GM10248 (cell line): ENCODE measurements around the gene JOSD1.

Experiments used
- CTCF ChIA-PET: fragments of 300-600 bp; sonication (Branson Sonifier 250); formaldehyde crosslinking; extraction: SDS; loops from one replicate; lab custom pipeline; 2021; ENCODE audit warnings: antibody characterized with exemption; lab: Yijun Ruan, JAX
- POLR2A ChIA-PET: fragments of 350-650 bp; sonication (Branson Sonifier 250); formaldehyde crosslinking; extraction: SDS; loops from one replicate; lab custom pipeline; 2020; ENCODE audit warnings: antibody characterized with exemption; lab: Yijun Ruan, JAX
- DNase-seq: peaks from one replicate; pipeline ENCODE4 v3.0.0; 2012; ENCODE audit errors: extremely low spot score
- TF ChIP-seq, protein P1 (sequence below): IDR thresholded peaks from 2 replicates; pipeline ENCODE4 v1.5.1; 2012; ENCODE audit warnings: mild to moderate bottlenecking, low read depth; ENCODE audit errors: extremely low read depth, missing control alignments, control extremely low read depth

The JOSD1 gene

DNA sequence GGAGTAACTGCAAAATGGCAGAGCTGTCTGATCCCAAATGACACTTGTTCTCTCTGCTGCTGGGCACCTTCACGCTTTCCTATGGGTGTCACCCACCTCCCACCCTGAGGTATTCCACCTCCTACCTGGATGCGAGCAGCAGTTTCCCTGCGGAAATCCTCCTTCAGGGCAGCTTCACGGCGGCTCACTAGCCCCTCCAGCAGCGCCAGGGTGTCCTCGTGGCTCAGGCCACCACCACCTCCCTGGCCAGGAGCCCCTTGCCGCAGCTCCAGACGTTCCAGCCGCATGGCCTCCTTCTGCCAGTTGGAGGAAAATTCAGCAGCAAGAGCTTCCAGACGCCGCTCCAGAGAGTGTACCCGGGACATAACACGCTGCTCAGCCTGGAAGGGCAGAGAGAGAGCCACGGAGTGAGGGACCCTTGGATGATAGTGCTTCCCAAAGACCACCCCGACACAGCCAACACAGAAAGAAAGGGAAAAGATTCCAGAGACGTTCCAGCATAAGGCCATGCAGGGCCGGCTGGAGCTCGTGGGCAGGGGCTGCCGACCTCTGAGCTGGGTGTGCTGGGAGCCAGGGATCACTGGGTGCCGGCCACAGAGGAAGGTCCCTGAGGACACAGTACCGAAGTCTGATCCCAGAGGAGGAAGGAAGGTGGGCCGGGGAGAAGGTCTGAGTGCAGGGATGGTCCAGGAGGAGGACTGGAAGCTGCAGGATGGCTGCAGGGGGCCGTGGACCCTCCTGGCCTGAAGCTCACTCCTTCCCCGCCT, 41.6 kb upstream of the JOSD1 start:
- TF ChIP-seq, protein P1, sequence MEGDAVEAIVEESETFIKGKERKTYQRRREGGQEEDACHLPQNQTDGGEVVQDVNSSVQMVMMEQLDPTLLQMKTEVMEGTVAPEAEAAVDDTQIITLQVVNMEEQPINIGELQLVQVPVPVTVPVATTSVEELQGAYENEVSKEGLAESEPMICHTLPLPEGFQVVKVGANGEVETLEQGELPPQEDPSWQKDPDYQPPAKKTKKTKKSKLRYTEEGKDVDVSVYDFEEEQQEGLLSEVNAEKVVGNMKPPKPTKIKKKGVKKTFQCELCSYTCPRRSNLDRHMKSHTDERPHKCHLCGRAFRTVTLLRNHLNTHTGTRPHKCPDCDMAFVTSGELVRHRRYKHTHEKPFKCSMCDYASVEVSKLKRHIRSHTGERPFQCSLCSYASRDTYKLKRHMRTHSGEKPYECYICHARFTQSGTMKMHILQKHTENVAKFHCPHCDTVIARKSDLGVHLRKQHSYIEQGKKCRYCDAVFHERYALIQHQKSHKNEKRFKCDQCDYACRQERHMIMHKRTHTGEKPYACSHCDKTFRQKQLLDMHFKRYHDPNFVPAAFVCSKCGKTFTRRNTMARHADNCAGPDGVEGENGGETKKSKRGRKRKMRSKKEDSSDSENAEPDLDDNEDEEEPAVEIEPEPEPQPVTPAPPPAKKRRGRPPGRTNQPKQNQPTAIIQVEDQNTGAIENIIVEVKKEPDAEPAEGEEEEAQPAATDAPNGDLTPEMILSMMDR: no peak
- CTCF ChIA-PET: interaction anchor here (1.1 to 1.9 kb wide), 6 partner anchors 8 to 26 kb away, joined by 3 to 6 read pairs (median 4); no protein-coding TSS in a partner anchor
- POLR2A ChIA-PET: interaction anchor here (0.5 to 1.8 kb wide), 2 partner anchors 9 to 374 kb away, joined by 3 to 15 read pairs; no protein-coding TSS in a partner anchor

DNA sequence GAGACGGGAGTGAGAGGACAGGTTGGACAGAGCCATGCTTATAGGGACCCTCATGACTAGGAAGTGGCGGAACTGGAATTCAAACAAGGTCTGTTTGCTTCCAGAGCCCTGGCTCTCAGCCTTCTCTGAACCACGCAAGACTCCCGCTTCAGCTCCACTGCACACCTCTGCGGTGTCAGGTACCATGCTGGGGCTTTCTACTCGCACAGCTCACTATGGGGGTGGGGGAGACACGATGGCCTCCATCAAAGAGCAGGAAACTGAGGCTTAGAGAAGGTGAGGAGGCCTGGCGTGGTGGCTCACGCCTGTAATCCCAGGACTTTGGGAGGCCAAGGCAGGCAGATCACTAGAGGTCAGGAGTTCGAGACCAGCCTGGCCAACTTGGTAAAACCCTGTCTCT, 40.8 kb upstream of the JOSD1 start:
- TF ChIP-seq, protein P1: no peak
- ChIA-PET CTCF (interaction anchor here (1.1 kb wide), 1 partner anchor 9 kb away, joined by 4 read pairs; no protein-coding TSS in a partner anchor), POLR2A (interaction anchor here (1.8 kb wide), 1 partner anchor 10 kb away, joined by 15 read pairs; no protein-coding TSS in a partner anchor)
- DNase-seq: no peak

More for the DNA sequence above, 41.6 kb upstream of the JOSD1 start:
- no peak for DNase-seq

DNA sequence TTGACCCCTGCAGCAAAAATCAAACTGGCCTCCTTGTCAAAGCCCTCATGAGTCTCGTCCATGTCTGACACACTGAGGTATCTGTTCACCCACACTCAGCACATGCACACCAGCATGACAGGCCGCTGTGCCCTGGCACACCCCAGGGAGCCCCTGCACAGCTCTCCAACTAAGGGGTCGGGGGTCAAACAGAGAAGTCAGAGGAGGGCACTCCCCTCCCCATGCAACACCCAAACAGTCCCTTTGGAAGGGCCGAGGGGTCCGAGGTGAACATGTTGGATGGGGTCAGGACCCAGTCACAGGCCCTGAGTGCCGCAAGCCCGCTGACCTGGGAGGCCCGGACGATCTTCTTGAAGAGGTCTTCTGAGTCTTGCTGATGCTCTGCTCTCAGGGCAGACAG, 40.4 kb upstream of the JOSD1 start:
- ChIA-PET CTCF (interaction anchor here (1.2 to 2.3 kb wide), 2 partner anchors 14 to 16 kb away, joined by 3 to 8 read pairs; no protein-coding TSS in a partner anchor), POLR2A (no interaction called here)
- TF ChIP-seq, protein P1: no peak
- no peak for DNase-seq

- ChIA-PET POLR2A (no interaction called here), CTCF (interaction anchor here (1.2 to 2.3 kb wide), 3 partner anchors 11 to 16 kb away, joined by 3 to 8 read pairs (median 3); no protein-coding TSS in a partner anchor)
- TF ChIP-seq, protein P1: peak; percentile 4
- DNase-seq: no peak
These were observed 40.0 kb upstream of the JOSD1 start for GRCh38 chr22:38740754-38741153.

DNA sequence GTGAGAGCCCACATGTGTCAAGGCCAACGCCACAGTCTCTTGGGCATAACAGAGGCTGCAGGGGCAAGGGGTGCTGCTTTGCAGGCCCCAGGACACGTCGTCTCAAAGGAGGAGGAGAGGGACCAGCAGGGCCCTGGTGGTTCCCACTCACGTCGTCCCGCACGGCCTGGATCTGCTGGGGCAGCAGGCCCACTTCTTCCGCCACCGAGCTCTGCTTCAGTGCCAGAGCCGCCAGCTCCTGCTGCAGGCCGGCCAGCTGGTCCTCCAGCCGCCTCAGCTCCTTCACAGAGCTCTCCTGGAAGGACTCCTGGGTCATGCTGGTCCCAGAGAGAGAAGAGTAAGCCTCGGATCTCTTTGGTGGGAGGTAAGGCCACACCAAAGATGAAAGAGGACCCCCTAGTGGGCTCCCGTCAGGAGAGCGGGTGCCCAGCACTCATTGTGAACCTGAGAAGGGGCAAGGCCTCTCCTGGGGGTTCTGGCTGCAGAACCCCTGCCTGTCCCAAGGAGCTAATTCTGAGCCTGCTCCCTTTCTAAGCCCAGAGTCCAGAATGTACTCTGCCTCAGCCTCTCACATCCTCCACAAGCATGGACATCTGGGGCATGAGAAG, 39.5 kb upstream of the JOSD1 start:
- ChIA-PET POLR2A (no interaction called here), CTCF (interaction anchor here (1.2 to 2.3 kb wide), 3 partner anchors 12 to 15 kb away, joined by 3 to 8 read pairs (median 3); no protein-coding TSS in a partner anchor)
- no peak for DNase-seq
- TF ChIP-seq, protein P1: no peak

DNA sequence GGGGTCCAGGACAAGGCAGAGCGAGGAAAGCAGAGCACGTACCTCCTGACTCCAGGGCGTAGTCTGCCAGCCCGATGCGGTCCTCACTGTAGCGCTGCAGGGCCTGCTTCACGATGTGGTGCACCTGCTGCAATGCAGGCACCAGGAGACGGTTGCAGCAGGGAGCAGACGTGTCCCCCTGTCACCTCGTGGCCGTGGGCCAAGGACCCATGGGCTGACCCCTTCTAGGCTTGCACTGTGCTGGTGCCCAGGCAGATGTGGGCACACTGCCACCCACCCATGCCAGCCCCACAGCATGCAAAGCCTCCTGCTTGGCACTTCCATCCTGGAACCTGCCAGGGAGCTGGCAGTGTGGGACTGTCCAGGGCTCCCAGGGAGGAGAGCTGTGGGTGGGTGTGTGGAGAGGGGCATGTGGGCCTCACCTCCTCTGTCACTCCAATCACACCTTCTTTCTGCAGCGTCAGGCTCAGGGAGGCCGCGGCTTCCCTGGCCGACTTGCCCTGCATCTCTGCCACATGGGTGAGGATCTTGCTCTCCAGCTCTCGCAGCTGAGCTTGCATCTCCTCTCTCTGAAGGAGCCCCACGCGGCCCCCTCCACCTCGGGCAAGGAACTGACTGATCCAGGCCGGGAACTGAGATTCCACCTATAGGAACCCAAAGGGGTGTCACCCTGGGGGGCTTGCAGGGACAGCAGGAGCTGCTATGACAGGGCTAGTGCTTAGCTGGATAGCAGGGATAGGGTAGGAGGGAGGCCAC, 38.7 kb upstream of the JOSD1 start:
- DNase-seq: no peak
- POLR2A ChIA-PET: no interaction called here
- TF ChIP-seq, protein P1: no peak
- CTCF ChIA-PET: interaction anchor here (1.3 to 2.3 kb wide), 2 partner anchors 12 to 14 kb away, joined by 3 to 8 read pairs; no protein-coding TSS in a partner anchor
